AG08396 (cell line): ENCODE measurements around the gene KIR3DL3.
"Not testable (repeated sequence)": the region's sequence is repeated elsewhere in the genome, so short reads cannot be mapped to it uniquely, and the experiment has no call there.

ENCODE experiments used
- DNase-seq: peaks from one replicate; pipeline ENCODE4 v3.0.0; 2012; ENCODE audit warnings: low spot score, mixed read lengths

The KIR3DL3 gene

DNA sequence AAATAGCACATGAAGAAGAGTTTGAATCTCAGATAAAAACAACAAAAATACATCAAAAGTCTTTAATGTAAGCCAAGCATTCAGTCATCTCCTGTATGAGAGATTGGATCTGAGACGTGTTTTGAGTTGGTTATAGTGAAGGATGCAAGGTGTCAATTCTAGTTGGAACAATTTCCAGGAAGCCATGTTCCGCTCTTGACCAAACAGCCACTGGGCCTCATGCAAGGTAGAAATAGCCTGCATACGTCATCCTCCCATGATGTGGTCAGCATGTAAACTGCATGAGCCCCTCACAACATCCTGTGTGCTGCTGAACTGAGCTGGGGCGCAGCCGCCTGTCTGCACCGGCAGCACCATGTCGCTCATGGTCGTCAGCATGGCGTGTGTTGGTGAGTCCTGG lies at the start of gene KIR3DL3:
Gene KIR3DL3, plus strand, starts transcription at position 301 of the 400 bp plus-strand sequence. Its CDS starts 55 bp downstream, at position 356.
- DNase-seq: no peak

DNA sequence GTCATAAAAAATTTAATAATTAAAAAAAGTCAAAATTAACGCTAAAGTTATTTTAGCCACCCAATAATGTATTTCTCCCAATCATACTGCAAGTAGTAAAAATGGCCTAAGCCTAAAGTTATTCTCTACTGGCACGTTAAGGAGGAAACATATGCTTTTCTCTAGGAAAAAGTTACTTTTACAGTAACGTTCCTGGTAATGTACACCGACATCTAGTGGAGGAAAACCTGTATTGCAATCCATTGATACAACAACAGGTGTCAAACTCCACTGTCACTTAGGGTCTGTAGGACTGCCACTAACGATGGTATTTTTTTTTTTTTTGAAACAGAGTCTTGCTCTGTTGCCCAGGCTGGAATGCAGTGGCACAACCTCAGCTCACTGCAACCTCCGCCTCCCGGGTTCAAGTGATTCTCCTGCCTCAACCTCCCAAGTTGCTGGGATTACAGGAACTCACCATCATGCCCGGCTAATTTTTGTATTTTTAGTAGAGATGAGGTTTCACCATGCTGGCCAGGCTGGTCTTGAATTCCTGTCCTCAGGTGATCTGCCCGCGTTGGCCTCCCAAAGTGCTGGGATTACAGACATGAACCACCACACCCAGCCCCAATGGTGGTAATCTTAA lies 47.9 kb upstream of the KIR3DL3 start:
- peak; percentile 40 for DNase-seq

DNA sequence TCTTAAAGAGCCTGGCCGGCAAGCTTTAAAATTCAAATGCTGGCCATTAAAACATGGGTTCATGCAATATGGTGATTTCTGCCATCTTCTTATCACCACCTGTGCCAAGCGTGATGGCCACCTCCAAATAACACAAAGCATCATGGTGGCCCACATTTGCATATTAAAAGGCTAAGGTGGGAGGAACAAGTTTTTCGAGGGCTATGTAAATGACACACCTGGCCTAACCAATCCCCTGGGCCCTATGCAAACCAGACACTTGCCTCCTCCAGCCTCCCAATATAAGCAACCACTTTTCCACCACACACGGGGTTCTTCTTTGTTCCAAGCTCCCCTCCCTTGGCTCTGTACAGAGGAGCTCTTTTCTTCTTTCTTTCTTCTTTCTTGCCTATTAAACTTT lies 47.0 kb upstream of the KIR3DL3 start:
- DNase-seq: no peak

DNA sequence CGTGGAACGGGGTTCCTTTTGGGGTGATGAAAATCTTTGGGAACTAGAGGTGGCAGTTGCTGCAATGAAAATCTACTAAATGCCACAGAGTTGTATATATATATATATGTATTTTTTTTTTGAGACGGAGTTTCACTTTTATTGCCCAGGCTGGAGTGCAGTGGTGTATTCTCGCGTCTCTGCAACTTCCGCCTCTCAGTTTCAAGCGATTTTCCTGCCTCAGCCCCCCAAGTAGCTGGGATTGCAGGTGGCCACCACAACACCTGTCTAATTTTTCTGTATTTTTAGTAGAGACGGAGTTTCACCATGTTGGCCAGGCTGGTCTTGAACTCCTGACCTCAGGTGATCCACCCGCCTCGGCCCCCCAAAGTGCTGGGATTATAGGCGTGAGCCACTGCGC lies 42.6 kb upstream of the KIR3DL3 start:
- not testable (repeated sequence) for DNase-seq

DNA sequence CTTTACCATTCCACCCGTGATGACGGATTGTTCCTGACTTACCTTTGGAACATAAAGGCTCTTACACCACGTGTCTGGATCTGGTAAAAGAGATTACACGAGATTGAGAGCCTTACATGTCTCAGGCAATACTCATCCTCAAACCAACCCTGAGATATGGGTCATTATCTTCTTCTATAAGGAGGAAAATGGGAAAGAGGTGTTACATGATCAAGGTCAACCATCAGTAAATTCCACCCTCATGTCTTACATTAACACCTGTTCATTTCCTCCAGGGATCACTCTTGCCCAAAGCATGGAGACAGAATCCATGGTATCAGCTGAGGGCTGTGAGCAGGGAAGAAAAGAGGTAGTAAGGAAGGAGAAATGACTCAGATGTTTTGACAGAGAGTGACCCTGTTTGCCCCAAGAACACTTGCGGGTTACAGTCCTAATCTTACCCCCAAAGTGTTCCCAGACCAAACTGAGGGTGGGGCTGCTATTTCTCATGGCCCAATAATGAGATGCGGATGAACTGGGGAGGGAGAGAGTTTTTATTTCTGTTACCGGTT lies 41.9 kb upstream of the KIR3DL3 start:
- DNase-seq: no peak

DNA sequence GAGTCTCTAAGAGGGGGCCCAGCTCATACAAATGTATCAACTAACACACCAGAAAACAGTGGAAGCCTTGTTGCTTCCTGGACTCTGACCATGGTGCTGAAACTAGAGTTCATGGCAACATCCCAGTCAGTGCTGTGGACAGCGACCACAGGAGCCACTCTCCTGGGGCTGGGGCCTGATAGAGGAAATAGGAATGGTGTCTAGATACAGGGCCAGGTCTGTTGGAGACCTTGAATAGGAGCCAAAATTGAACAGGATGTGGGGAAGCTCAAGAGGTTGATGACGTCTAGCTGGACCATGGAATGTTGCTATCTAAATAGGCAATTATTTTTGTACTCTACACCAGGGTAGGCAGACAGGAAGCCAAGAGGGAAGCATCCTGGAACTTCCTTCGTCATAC lies 39.7 kb upstream of the KIR3DL3 start:
- peak; percentile 8 for DNase-seq

DNA sequence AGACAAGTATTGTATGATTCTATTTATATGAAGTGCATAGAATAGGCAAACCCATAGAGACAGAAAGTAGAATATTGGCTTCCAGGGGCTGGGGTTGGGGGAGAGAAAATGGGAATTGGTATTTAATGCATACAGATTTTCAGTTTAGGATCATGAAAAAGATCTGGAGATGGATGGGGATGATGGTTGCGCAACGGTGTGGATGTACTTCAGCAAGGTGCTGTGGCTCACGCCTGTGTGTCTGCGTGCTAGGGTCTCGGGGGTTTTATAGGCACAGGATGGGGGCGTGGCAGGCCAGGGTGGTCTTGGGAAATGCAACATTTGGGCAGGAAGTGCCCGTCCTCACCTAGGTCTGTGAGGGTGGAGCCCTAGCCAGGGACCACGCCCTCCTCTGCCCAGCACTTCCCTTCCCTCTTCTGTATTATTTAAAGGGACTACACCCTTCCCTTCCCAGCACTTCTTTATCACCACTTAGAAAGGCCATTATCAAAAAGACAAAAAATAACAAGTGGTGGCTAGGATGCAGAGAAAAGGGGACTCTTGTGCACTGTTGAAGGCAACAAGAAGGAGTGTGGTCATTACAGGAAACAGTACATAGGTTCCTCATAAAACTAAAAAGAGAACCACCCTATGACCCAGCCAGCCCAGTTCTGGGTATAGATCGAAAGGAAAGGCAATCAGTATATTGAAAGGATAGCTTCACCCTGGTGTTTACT lies 32.5 kb upstream of the KIR3DL3 start:
- DNase-seq: no peak

DNA sequence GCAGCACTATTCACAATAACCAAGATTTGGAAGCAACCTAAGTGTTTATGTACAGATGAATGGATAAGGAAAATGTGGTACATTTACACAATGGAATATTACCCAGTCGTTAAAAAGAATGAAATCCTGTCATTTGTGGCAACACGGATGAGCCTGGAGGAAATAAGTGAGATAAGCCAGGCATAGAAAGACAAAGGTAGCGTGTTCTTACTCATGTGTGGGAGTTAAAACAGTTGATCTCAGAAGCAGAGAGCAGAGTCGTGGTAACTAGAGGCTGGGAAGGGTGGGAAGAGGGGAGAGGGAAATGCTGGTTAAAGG lies 32.0 kb upstream of the KIR3DL3 start:
- DNase-seq: no peak

DNA sequence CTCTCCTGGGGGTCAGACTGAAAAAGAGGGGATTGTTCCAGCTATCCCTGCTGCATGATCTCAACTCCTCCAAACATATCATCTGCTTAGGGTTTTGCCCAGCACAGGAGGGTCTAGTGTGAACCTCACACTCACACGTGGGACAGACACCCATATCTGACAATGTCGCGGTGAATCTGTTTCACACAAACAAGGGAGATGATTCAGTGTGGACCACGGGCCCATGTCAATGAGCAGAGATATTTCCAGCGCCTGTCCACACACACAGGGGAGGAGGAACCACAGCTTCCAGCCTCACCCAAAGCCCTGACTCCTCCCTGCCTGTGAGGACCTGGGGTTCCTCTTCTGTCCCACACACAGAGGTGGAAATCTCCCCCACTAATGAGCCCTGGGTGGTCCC lies 29.6 kb upstream of the KIR3DL3 start:
- no peak for DNase-seq

DNA sequence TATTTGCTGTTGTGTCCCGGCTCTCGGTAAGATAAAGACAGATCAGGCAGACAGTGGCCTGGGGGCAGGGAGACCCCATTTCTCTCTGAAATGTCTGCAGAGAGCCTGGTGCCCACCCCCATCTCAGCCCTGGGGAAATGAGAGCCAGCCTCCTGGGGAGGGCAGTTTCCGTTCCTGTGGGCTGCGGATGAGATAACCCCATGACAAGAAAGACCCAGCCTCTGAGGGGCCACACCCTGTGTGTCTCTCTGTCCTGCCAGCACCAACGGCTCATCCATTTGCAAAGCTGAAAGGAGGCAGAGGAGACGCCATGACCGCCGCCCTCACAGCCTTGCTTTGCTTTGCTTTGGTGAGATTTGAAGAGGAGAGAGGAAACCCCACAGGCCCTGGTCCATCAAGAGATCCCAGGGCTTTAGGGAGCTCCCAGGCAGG lies 28.1 kb upstream of the KIR3DL3 start:
- DNase-seq: no peak

DNA sequence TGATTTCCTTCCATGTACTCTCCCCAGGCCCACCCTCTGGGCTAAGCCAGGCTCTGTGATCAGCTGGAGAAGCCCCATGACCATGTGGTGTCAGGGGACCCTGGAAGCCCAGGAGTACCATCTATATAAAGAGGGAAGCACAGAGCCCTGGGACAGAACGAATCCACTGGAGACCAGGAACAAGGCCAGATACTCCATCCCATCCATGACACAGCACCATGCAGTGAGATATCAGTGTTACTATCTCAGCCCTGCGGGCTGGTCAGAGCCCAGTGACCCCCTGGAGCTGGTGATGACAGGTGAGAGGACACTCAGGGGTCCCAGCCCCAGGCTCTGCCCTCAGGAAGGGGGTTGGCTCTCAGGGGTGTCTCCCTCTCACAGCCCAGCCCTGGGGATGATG lies 27.5 kb upstream of the KIR3DL3 start:
- no peak for DNase-seq

DNA sequence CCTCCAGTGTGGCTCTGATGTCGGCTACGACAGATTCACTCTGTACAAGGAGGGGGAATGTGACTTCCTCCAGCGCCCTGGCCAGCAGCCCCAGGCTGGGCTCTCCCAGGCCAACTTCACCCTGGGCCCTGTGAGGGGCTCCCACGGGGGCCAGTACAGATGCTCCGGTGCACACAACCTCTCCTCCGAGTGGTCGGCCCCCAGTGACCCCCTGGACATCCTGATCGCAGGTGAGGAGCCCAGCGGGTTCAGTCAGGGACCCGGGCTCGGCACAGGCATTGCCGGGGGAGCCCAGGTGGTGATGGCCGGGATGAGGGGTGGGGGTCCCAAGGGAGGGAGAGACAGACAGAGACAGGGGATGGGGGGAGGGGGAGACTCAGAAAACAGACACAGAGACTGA lies 26.5 kb upstream of the KIR3DL3 start:
- not testable (repeated sequence) for DNase-seq

DNA sequence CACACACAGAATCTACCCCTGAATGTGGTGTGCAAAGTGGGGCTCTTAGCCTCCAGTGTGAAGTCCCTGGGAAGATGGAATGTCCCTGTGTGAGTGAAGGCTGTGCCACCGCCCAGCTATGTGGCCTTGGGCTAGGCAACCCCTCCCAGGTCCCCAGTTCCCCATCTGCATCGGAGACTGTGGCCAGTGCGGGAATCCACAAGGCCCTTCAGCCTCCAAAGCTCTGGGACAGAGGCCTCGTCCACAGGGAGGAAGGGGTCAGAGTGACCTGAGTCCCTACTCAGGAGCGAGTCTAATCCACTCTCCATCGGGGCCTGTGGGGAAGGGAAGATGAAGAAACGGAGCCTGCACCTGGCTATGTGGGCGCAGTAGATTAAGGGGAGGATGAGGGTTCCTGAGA lies 19.3 kb upstream of the KIR3DL3 start:
- no peak for DNase-seq

DNA sequence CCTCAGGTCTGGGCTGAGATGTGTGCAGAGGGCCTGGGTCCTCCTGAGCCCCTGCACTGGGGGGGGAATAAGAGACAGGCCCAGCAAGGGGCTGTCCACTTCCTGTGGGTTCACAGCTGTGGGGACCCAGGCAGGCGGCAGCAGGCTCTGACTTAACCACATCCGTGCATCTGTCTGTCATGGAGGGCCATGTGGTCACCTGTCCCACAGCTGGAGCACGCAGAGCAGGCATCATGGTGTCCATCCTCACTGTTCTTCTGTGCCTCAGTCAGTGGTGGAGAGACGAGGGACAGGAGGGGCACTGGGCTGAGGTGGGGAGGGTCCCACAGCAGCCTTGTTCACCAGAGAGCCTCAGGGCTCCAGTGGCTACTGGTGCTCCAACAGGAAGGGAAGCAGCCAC lies 16.3 kb upstream of the KIR3DL3 start:
- DNase-seq: no peak

DNA sequence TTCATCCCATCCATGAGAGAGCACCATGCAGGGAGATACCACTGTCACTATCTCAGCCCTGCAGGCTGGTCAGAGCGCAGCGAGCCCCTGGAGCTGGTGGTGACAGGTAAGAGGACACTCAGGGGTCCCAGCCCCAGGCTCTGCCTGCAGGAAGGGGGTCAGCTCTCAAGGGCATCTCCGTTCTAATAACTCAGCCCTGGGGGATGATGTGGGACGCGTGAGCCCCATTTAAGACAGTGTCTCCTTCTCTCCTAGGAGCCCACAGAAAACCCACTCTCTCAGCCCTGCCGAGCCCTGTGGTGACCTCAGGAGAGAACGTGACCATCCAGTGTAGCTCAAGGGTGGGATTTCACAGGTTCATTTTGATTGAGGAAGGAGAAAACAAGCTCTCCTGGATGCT lies 15.5 kb upstream of the KIR3DL3 start:
- DNase-seq: no peak

DNA sequence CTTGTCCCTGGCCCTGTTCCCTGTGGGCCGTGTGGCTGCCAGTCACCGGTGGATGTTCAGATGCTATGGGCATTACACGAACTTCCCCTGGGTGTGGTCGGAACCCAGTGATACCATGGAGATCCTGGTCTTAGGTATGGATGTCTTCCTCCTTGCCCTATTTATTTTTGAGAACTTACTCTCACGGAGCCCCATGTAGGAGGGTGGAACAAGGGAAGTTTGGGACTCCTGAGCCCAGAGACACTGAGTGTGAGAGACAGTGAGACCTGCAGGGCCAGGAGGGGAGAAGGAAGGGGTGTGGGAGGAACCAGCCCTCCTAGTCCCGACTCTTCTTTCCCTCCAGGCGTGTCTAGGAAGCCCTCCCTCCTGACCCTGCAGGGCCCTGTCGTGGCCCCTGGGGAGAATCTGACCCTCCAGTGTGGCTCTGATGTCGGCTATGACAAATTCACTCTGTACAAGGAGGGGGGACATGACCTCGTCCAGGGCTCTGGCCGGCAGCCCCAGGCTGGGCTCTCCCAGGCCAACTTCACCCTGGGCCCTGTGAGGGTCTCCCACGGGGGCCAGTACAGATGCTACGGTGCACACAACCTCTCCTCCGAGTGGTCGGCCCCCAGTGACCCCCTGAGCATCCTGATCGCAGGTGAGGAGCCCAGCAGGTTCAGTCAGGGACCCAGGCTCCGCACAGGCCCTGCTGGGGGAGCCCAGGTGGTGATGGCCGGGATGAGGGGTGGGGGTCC lies 14.9 kb upstream of the KIR3DL3 start:
- no peak for DNase-seq

DNA sequence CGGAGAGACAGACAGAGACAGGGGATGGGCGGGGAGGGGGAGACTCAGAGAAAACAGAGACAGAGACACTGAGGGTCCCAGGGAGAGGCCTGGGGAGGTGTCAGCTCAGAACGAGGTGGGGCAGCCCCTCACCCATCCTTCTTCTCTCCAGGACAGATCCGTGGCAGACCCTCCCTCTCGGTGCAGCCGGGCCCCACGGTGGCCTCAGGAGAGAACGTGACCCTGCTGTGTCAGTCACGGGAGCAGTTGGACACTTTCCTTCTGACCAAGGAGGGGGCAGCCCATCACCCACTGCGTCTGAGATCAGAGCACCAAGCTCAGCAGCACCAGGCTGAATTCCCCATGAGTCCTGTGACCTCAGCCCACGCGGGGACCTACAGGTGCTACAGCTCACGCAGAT lies 14.3 kb upstream of the KIR3DL3 start:
- DNase-seq: not testable (repeated sequence)

DNA sequence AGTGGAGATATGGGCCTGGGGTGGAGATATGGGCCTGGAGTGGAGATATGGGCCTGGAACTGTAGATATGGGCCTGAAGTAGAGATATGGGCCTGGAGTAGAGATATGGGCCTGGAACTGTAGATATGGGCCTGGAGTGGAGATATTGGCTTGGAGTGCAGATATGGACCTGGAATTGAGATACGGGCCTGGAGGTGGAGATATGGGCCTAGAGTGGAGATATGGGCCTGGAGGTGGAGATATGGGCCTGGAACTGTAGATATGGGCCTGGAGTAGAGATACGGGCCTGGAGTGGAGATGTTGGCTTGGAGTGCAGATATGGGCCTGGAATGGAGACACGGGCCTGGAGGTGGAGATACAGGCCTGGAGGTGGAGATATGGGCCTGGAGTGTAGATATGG lies 402 bp downstream of the KIR3DL3 start:
- no peak for DNase-seq

DNA sequence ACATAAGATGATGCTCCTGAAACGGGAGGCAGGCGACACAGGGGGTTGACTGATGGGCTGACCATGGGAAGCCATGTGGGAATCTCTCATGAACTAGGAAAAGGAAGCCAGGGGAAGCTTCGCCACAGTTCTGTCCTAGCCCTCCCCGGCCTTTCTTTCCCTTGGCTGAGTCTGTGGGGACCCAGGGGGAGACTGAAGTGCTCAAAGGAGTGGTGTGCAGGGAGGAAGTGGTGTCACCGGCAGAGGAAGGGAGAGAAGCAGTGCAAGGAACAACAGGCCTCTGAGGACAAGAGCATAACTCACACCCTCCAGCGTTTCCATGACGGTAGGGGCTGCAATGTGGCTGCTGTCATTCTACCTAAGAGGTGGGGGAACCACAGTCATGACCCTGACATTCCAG lies 1.1 kb downstream of the KIR3DL3 start:
- DNase-seq: no peak

DNA sequence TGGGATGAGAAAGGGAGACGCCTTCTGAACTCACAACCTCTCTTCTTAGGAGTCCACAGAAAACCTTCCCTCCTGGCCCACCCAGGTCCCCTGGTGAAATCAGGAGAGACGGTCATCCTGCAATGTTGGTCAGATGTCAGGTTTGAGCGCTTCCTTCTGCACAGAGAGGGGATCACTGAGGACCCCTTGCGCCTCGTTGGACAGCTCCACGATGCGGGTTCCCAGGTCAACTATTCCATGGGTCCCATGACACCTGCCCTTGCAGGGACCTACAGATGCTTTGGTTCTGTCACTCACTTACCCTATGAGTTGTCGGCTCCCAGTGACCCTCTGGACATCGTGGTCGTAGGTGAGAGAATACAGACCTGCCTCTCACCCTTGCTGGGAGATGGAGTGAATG lies 3.3 kb downstream of the KIR3DL3 start:
- no peak for DNase-seq

DNA sequence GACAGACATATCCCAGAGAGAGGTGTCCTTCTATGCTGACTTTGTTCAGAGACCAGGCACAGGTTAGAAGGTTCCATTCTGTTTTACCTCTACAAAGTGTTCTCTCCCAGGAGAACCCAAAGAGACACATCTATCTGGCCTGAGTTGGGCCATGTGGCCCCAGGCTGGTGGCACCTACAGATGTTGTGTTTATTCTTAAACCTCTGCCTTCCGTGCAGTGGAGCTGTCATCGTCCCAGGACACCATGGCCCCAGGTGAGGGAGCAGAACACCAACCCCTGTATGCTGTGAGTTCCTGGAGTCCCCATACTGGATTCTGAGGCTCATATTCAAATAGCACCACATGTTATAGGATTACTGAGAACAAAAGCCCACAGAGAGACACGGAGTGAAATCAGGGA lies 3.9 kb downstream of the KIR3DL3 start:
- DNase-seq: no peak

DNA sequence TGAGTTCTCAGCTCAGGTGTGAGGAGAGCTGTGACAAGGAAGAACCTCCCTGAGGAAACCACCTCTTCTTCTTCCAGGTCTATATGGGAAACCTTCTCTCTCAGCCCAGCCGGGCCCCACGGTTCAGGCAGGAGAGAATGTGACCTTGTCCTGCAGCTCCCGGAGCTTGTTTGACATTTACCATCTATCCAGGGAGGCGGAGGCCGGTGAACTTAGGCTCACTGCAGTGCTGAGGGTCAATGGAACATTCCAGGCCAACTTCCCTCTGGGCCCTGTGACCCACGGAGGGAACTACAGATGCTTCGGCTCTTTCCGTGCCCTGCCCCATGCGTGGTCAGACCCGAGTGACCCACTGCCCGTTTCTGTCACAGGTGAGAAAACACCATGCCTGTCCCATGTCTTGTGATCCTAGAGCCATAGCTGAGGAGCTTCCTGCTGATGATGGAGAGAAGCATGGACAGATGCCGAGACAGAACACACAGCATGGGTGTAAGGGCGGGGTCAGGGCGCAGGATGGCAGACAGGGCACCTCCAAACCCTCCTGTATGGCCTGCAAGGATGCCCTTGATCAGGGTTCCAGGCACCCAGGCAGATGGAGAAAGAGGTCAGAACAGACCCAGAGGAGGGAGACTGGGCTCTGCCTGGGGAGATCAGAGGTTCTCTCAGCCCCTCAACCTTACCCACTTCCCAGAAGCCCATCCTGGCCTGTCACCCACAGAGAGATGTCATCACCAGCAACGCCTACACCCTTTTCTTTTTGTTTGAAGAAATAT lies 5.4 kb downstream of the KIR3DL3 start:
- DNase-seq: no peak
